Neural cell (in vitro differentiated cells): ENCODE measurements around the gene GATA6.

Source experiments
- CTCF ChIP-seq: fragments of 450-650 bp; IDR thresholded peaks from 2 replicates; pipeline ENCODE4 v1.5.1; 2014; ENCODE audit warnings: antibody characterized with exemption, mild to moderate bottlenecking, moderate library complexity; ENCODE audit not compliant: poor library complexity, severe bottlenecking
- EP300 ChIP-seq: fragments of 450-650 bp; conservative IDR thresholded peaks from 2 replicates; pipeline ENCODE4 v1.6.1; 2014; ENCODE audit warnings: antibody characterized with exemption, mild to moderate bottlenecking, moderate library complexity; ENCODE audit not compliant: poor library complexity, severe bottlenecking
- EZH2 ChIP-seq: fragments of 200-600, 300-800 bp; shearing (Covaris generic), sonication (generic); IDR thresholded peaks from 2 replicates; pipeline ENCODE4 v1.6.1; 2014; ENCODE audit warnings: antibody characterized with exemption, low read length, borderline replicate concordance, mild to moderate bottlenecking; ENCODE audit not compliant: insufficient read depth, poor library complexity, severe bottlenecking
- POLR2AphosphoS5 ChIP-seq: IDR thresholded peaks from 2 replicates; pipeline ENCODE4 v1.6.1; 2012
- REST ChIP-seq: IDR thresholded peaks from 2 replicates; pipeline ENCODE4 v1.6.1; 2012; ENCODE audit warnings: borderline replicate concordance

GRCh38 chr18:22186484-22186971, 17.1 kb downstream of the GATA6 start:
- TF ChIP-seq POLR2AphosphoS5 (no peak), EZH2 (no peak), CTCF (no peak), REST (no peak), EP300 (no peak)
